D341Med (cell line): ENCODE results near the gene ST6GALNAC5.
"Not testable (repeated sequence)": the region's sequence is repeated elsewhere in the genome, so short reads cannot be mapped to it uniquely, and the experiment has no call there.

Experiments used
- DNase-seq: peaks from one replicate; pipeline ENCODE4 v3.0.0; 2012; ENCODE audit warnings: low spot score

The ST6GALNAC5 gene

GRCh38 chr1:76939050-76939816, 72.0 kb downstream of the ST6GALNAC5 start:
- no peak for DNase-seq

GRCh38 chr1:76939817-76940216, 72.5 kb downstream of the ST6GALNAC5 start:
- DNase-seq, result no peak

DNA sequence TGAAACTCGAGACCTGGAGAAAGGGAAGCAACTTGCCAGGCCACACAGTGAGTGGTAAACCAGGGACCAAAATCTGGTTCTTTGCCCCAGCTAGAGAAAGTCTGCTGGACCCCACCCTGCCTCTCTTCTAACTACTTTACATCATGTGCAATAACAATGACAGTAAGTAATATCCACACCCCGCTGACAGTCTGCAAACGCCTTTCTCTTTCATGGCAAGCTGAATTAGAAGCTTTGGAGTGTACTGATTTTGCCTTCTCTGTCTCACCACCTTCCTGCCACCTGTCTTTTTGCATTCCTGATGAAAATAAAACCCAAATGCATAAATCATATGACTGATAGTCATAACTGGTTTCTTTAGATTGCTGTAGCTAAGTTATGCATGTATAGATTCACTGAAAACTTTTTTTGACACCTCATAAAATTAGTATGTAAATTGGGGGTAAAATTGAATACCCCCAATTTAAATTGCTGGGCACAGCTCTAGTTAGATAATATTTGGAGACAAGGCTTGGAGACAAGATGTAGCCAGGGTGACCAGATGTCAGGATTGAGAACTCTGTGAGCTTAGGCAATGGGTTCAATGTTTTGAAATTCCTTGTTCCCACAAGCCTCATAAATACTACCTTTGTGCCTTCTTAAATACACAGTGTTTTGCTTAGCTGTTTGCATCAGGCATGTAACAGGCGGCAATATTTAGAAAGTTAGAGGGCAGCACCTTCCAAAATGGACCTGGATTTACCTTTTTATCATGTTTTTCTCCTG, 73.5 kb downstream of the ST6GALNAC5 start:
- DNase-seq, result no peak

DNA sequence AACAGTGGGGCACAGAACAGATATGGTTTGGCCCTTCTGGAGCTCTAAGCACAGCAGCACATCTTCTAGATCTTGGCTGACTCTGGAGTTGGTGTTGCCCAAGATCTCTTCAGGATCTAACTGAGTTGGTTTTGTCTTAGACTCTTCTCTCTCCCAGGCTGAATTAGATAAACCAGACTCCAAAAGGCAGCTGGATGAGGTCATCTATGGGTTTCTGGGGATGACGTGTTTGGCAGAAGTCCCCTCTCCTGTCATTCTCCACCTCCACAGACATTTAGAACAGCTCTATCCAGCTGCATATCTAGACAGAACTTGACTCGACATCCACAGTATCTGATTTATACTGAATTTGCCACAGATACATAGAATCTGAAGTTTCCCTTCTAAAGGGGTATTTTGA, 75.3 kb downstream of the ST6GALNAC5 start:
- DNase-seq, result no peak

GRCh38 chr1:76944942-76945341, 77.7 kb downstream of the ST6GALNAC5 start:
- DNase-seq, result no peak

- no peak for DNase-seq
Measured at GRCh38 chr1:76948846-76949245, 81.6 kb downstream of the ST6GALNAC5 start.

DNA sequence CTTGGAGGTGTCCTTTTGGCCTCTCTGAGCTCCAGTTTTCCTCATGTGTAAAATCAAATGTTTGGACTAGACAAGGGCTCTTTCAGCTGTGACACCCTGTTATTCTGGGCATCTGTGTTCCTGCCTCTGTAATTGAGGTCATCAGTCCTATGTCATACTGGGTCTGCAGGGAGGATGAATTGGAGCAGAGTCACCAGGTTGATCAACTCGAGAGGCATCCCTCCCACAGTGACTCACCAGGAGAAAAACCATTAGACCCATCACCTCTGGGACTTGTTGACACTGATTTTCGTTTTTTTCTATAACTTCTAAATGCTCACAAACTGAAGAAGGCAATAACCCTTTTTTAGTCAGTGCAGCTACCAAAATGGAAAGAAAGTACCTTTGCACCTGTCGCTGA, 82.2 kb downstream of the ST6GALNAC5 start:
- no peak for DNase-seq

DNA sequence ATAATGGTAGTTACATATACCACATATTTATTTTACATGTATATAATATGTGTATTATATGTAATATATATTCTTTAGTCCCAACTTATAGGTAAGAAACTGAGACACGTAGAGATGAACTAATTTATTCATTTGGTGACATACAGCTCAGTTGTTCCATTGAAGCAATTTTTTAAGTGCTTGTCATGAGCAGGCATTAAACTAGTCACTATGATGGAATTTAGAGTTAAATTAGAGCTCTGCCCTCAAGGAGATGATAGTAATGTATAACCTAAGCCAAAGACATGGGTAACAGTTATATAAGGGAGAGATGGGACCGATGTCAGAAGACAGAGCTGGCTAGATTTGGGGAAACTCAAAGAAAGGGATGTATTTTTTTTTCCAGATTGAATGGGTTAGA, 83.0 kb downstream of the ST6GALNAC5 start:
- DNase-seq, result no peak

DNA sequence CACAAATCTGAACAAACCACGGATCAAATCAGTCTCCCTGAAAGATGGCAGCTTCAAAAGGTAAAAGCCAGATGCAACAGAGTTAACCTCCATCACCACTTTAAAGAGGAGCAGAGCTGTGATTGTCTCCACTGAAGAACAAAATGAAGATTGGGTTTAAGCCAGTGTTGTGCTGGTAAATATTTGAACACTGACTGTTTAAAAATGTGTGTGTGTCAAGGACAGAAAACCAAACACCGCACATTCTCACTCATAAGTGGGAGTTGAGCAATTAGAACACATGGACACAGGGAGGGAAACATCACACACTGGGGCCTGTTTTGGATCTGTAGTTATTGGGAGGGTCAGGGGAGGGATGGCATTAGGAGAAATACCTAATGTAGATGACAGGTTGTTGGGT, 83.9 kb downstream of the ST6GALNAC5 start:
- no peak for DNase-seq

DNA sequence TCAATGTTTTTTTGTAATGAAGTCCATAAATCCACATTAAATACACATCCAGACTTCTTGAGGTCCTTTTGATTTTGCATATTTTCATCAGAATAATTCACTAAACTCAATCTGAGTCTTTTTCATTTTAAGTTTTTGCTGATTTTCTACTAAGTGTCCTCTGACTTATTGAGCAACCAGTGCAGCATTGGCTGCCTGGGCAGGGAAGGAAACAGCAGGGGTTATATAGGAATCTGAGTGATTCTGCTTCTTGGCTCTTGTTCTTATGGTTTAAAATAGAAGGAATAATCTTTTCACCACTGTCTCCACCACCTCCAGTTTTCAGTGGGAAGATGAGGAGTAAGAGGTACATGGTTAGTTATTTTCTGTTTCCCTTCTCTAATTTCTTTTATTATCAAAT, 88.4 kb downstream of the ST6GALNAC5 start:
- no peak for DNase-seq

DNA sequence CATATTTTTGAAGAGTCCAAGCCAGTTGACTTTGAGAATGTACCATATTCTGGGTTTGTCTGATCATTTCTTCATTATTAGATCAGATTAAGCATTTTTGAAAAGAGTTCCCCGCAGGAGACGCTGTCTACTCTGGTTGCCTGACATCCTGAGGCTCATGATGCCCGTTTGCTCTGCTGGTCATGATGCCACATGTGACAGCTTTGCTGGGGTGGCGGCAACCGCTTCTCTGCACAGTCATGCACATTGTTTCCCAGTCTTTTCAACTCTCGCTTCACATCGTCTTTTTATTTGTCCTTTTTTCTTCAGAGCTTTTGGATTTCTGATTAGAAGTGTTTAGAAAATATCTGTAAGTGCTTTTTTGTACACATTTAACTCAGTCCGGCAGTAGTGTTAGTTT, 90.7 kb downstream of the ST6GALNAC5 start:
- no peak for DNase-seq

GRCh38 chr1:76958828-76959227, 91.5 kb downstream of the ST6GALNAC5 start:
- DNase-seq, result no peak

GRCh38 chr1:76959556-76959955, 92.3 kb downstream of the ST6GALNAC5 start:
- DNase-seq, result no peak

DNA sequence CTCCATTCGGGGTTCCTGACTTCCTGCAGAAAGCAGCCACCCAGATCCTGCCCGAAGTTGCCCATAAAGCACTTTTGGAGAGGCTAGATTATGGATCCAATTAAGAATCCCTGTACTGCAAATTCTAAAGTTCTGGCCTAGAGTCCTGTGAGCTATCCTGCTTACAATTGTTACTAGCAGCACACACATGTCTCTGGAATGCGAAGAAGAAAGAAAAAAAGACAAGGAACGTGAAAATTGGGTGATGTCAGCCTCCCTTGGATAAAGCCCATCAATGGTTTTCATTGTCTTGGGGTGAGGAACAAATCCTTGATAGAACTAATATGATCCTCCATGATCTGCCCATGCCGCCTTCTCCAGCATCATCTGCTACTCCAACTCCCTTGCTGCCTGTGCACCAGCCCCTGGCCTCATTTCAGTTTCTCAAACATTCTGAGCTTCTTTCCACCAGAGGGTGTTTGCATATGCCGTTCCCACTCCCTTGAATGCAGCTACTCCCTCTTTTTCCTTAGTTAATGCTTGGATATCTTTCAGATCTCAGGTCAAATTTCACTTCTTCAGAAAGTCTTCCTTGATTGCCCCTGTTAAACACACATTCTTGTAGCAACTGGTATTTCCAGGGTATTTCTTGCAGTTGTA, 94.0 kb downstream of the ST6GALNAC5 start:
- DNase-seq, result no peak

DNA sequence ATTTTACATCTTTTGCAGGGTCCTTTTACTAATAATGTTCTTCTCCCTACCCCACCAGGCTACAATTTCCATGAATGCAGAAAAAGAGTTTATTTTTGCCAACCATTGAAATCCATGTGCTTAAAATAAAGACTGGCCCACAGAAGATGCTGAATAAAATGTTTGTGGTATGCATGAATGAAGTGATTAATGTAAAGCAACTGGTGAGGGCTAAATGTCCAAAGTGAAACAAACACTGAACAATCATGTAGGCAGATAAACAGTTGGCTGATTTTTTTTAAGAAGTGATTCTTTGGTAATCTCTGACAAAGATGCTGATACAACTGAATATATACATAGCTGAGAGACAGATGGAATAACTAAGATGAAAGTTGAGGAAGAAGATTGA, 94.5 kb downstream of the ST6GALNAC5 start:
- DNase-seq, result no peak

- not testable (repeated sequence) for DNase-seq
Measured at GRCh38 chr1:76981267-76981666, 114.0 kb downstream of the ST6GALNAC5 start.

GRCh38 chr1:76989976-76990375, 122.7 kb downstream of the ST6GALNAC5 start:
- no peak for DNase-seq

GRCh38 chr1:76993036-76993435, 125.8 kb downstream of the ST6GALNAC5 start:
- DNase-seq, result no peak

GRCh38 chr1:76998582-76999223, 131.4 kb downstream of the ST6GALNAC5 start:
- no peak for DNase-seq

- no peak for DNase-seq
Measured at GRCh38 chr1:77007675-77008074, 140.4 kb downstream of the ST6GALNAC5 start.

GRCh38 chr1:77010937-77011336, 143.7 kb downstream of the ST6GALNAC5 start:
- no peak for DNase-seq

GRCh38 chr1:77012066-77012465, 144.8 kb downstream of the ST6GALNAC5 start:
- no peak for DNase-seq
